ENCODE results near the gene MYCL.

- TF ChIP-seq CTCF (conservative IDR thresholded peaks at IDR 0.05 in 1 of 2, IDR thresholded peaks at IDR 0.05 in 1 of 2; ENCODE audit: extremely low read depth in 1 of 2, insufficient read depth in 1 of 2, low read depth in 1 of 2, low read length in 2 of 2): no peak
- TF ChIP-seq EZH2 (IDR thresholded peaks at IDR 0.05; ENCODE audit: borderline replicate concordance, low read length): no peak
Measured at GRCh38 chr1:39892601-39893595, 8.8 kb downstream of the MYCL start.

Measured in mammary epithelial cell (primary cell).